HepG2 (cell line): Measurements from ENCODE around the gene DOCK1. TPM values are rescaled to one million over a fixed set of nuclear protein-coding genes. Genes with fewer than 3 reads are reported as not detected.

ENCODE experiments used
- FOXO1 ChIP-seq: sonication (generic); formaldehyde crosslinking; IDR thresholded peaks from 2 replicates; pipeline ENCODE4 v1.4.0; 2020; ENCODE audit warnings: missing genetic modification reagents
- GATAD1 ChIP-seq: IDR thresholded peaks from 2 replicates; pipeline ENCODE4 v1.6.1; 2016; ENCODE audit warnings: missing genetic modification reagents, missing compliant biosample characterization
- HNF4G ChIP-seq, 2 experiments: sonication (generic) in 1 of 2; formaldehyde crosslinking in 1 of 2; IDR thresholded peaks; 2 replicates each; pipeline versions ENCODE4 v1.4.0 to v1.6.1; 2011 to 2020; ENCODE audit warnings: borderline replicate concordance in 2 of 2, low read depth in 2 of 2, mild to moderate bottlenecking in 2 of 2, low read length in 1 of 2, missing genetic modification reagents in 1 of 2, moderate library complexity in 1 of 2
- KLF11 ChIP-seq: IDR thresholded peaks from 2 replicates; pipeline ENCODE4 v1.6.1; 2016; ENCODE audit warnings: missing compliant biosample characterization
- MED1 ChIP-seq: sonication (generic); formaldehyde crosslinking; IDR thresholded peaks from 2 replicates; pipeline ENCODE4 v1.4.0; 2020; ENCODE audit warnings: missing genetic modification reagents
- PHF5A ChIP-seq: IDR thresholded peaks from one replicate; pipeline ENCODE4 v1.6.1; 2018; ENCODE audit warnings: low read depth, missing genetic modification reagents; ENCODE audit not compliant: unreplicated experiment
- POLR2A ChIP-seq, 2 experiments: IDR thresholded peaks; 2 replicates each; pipeline ENCODE4 v1.6.1; 2011; ENCODE audit warnings: low read depth in 2 of 2, low read length in 2 of 2, mild to moderate bottlenecking in 1 of 2, moderate library complexity in 1 of 2; ENCODE audit not compliant: insufficient read depth in 1 of 2
- RARA ChIP-seq: IDR thresholded peaks from 2 replicates; pipeline ENCODE4 v1.6.1; 2016; ENCODE audit warnings: missing genetic modification reagents, missing compliant biosample characterization
- RARG ChIP-seq: sonication (generic); formaldehyde crosslinking; IDR thresholded peaks from 2 replicates; pipeline ENCODE4 v1.4.0; 2020; ENCODE audit warnings: low read depth, mild to moderate bottlenecking, missing genetic modification reagents
- SAP130 ChIP-seq: IDR thresholded peaks from 2 replicates; pipeline ENCODE4 v1.6.1; 2016; ENCODE audit warnings: low read depth
- SOX5 ChIP-seq: IDR thresholded peaks from 2 replicates; pipeline ENCODE4 v1.6.1; 2016; ENCODE audit warnings: borderline replicate concordance
- THAP11 ChIP-seq: IDR thresholded peaks from 2 replicates; pipeline ENCODE4 v1.6.1; 2016; ENCODE audit warnings: missing biosample characterization, missing genetic modification reagents
- YEATS2 ChIP-seq: sonication (generic); formaldehyde crosslinking; IDR thresholded peaks from 2 replicates; pipeline ENCODE4 v1.4.0; 2020; ENCODE audit warnings: missing genetic modification reagents, borderline replicate concordance
- ZMYM4 ChIP-seq: sonication (generic); formaldehyde crosslinking; IDR thresholded peaks from 2 replicates; pipeline ENCODE4 v1.8.1; 2023; ENCODE audit warnings: mild to moderate bottlenecking, missing genetic modification reagents
- ZNF30 ChIP-seq: sonication (generic); formaldehyde crosslinking; IDR thresholded peaks from 2 replicates; pipeline ENCODE4 v1.5.0; 2020; ENCODE audit warnings: mild to moderate bottlenecking, missing genetic modification reagents
- ZNF331 ChIP-seq: sonication (generic); formaldehyde crosslinking; IDR thresholded peaks from 2 replicates; pipeline ENCODE4 v1.4.0; 2020; ENCODE audit warnings: missing genetic modification reagents
- ZNF549 ChIP-seq: sonication (generic); formaldehyde crosslinking; IDR thresholded peaks from 2 replicates; pipeline ENCODE4 v1.5.0; 2020; ENCODE audit warnings: missing genetic modification reagents
- ZNF709 ChIP-seq: sonication (generic); formaldehyde crosslinking; IDR thresholded peaks from 2 replicates; pipeline ENCODE4 v1.5.0; 2020; ENCODE audit warnings: mild to moderate bottlenecking, missing genetic modification reagents
- polyA plus RNA-seq, 8 experiments: library from polyadenylated mRNA; depleted of rRNA in 3 of 8; stranded (reverse) in 7 of 8; unstranded in 1 of 8; fragments of >200 nt; fragmentation: Illumina TruSeq in 4 of 8; extraction: Trizol in 4 of 8; gene quantifications; 2 replicates each; pipeline versions ENCODE4 v1.2.1 to v1.2.3, GENCODE V29; 2011 to 2016; ENCODE audit warnings: low read depth in 4 of 8, missing spikeins in 1 of 8, mixed read lengths in 1 of 8; ENCODE audit not compliant: insufficient read depth in 1 of 8
- total RNA-seq, 5 experiments: library from RNA; depleted of rRNA; stranded (reverse); fragments of >200 nt; fragmentation: Illumina TruSeq; extraction: Trizol; gene quantifications; 2 replicates each; pipeline ENCODE4 v1.2.3, GENCODE V29; 2016; ENCODE audit warnings: low read depth in 1 of 5
- TF ChIP-seq, protein P1 (sequence below): sonication (generic); formaldehyde crosslinking; IDR thresholded peaks from 2 replicates; pipeline ENCODE4 v1.4.0; 2020; ENCODE audit warnings: missing genetic modification reagents
- TF ChIP-seq, protein P2 (sequence below): sonication (generic); formaldehyde crosslinking; IDR thresholded peaks from 2 replicates; pipeline ENCODE4 v1.4.0; 2020; ENCODE audit warnings: missing genetic modification reagents, borderline replicate concordance
- TF ChIP-seq, protein P3 (sequence below): IDR thresholded peaks from 2 replicates; pipeline ENCODE4 v1.6.1; 2016; ENCODE audit warnings: missing compliant biosample characterization, missing genetic modification reagents, borderline replicate concordance
- TF ChIP-seq, protein P4 (sequence below): IDR thresholded peaks from 2 replicates; pipeline ENCODE4 v1.4.0; 2020; ENCODE audit warnings: mild to moderate bottlenecking, missing genetic modification reagents

The DOCK1 gene
- total and polyA plus RNA-seq, 2 of the 13 experiments (the other 11 are each of a cell fraction or from before 2014, with no cell fraction given) = 8.3 to 25.5 TPM

DNA sequence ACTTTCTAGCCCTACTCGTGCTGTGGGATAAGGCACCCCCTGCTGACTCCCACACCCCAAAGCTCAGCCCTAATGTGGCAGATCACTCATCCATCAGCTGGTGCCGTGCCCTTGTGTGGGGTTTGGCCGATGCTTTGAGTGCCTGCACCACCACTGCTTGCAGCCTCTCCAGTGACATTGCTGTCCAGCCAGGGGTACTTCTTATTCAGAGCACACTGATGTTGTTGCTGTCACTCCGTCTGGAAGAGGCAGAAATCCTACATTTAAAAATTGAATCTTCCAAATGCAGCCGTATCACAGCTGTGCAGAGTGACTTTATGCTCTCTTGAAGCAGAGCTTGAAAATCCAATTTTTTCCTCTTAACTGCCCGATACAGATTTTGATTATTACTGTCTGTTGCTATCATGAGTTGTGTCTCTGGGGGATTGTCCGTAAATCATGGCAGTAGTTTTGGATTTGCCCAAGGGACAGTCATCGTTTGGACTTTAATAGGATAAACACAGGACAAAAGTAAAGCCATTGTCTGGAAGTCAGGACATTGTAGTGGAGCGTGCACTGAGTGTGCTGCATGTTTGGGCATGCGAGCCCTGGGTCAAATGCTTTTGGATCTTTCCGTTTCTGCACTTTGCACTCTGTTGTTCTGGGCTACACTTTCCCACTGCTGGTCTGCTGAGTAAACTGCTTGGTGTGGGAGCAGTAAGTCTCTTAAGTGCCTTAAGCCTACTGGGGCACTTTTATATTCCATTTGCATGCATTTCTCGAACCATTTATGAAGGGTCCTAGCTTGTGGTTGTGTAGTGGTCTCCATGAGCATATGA lies 128.2 kb downstream of the DOCK1 start (continued):
- TF ChIP-seq, protein P1, sequence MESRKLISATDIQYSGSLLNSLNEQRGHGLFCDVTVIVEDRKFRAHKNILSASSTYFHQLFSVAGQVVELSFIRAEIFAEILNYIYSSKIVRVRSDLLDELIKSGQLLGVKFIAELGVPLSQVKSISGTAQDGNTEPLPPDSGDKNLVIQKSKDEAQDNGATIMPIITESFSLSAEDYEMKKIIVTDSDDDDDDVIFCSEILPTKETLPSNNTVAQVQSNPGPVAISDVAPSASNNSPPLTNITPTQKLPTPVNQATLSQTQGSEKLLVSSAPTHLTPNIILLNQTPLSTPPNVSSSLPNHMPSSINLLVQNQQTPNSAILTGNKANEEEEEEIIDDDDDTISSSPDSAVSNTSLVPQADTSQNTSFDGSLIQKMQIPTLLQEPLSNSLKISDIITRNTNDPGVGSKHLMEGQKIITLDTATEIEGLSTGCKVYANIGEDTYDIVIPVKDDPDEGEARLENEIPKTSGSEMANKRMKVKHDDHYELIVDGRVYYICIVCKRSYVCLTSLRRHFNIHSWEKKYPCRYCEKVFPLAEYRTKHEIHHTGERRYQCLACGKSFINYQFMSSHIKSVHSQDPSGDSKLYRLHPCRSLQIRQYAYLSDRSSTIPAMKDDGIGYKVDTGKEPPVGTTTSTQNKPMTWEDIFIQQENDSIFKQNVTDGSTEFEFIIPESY (CRISPR knock-in tag) = peak; percentile 14; the same call in 1 of the 2 replicates
- TF ChIP-seq, protein P2, sequence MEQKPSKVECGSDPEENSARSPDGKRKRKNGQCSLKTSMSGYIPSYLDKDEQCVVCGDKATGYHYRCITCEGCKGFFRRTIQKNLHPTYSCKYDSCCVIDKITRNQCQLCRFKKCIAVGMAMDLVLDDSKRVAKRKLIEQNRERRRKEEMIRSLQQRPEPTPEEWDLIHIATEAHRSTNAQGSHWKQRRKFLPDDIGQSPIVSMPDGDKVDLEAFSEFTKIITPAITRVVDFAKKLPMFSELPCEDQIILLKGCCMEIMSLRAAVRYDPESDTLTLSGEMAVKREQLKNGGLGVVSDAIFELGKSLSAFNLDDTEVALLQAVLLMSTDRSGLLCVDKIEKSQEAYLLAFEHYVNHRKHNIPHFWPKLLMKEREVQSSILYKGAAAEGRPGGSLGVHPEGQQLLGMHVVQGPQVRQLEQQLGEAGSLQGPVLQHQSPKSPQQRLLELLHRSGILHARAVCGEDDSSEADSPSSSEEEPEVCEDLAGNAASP (CRISPR knock-in tag) = 0 out of 2 replicates have a peak, but pooled peaks have one; percentile 12
- TF ChIP-seq RARA (peak; percentile 67), YEATS2 (CRISPR knock-in tag) (peak; percentile 30; the same call in 1 of the 2 replicates), ZNF709 (CRISPR knock-in tag) (no peak), SAP130 (CRISPR knock-in tag) (peak; percentile 58; the same call in 1 of the 2 replicates), ZNF549 (CRISPR knock-in tag) (no peak), ZNF331 (CRISPR knock-in tag) (0 out of 2 replicates have a peak, but pooled peaks have one; percentile 37), SOX5 (peak; percentile 100), ZMYM4 (0 out of 2 replicates have a peak, but pooled peaks have one; percentile 43), MED1 (CRISPR knock-in tag) (peak; percentile 61), GATAD1 (CRISPR knock-in tag) (no peak), THAP11 (CRISPR knock-in tag) (peak; percentile 25; the same call in 1 of the 2 replicates), RARG (CRISPR knock-in tag) (no peak), PHF5A (CRISPR knock-in tag) (no peak), FOXO1 (peak; percentile 77), ZNF30 (no peak), POLR2A (IDR thresholded peaks at IDR 0.05; ENCODE audit: insufficient read depth in 1 of 2, low read depth in 2 of 2, low read length in 2 of 2) (peak in 1 of 2 experiments; percentile 32; a peak in 1 of 4 replicates), HNF4G (IDR thresholded peaks at IDR 0.05; ENCODE audit: borderline replicate concordance, low read depth, low read length) (peak; percentile 72; the same call in 1 of the 2 replicates), HNF4G (CRISPR knock-in tag; IDR thresholded peaks at IDR 0.05; ENCODE audit: borderline replicate concordance, low read depth) (peak; percentile 81), KLF11 (CRISPR knock-in tag) (0 out of 2 replicates have a peak, but pooled peaks have one; percentile 40)
- TF ChIP-seq, protein P3, sequence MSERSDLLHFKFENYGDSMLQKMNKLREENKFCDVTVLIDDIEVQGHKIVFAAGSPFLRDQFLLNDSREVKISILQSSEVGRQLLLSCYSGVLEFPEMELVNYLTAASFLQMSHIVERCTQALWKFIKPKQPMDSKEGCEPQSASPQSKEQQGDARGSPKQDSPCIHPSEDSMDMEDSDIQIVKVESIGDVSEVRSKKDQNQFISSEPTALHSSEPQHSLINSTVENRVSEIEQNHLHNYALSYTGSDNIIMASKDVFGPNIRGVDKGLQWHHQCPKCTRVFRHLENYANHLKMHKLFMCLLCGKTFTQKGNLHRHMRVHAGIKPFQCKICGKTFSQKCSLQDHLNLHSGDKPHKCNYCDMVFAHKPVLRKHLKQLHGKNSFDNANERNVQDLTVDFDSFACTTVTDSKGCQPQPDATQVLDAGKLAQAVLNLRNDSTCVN (CRISPR knock-in tag) = 0 out of 2 replicates have a peak, but pooled peaks have one; percentile 27
- TF ChIP-seq, protein P4, sequence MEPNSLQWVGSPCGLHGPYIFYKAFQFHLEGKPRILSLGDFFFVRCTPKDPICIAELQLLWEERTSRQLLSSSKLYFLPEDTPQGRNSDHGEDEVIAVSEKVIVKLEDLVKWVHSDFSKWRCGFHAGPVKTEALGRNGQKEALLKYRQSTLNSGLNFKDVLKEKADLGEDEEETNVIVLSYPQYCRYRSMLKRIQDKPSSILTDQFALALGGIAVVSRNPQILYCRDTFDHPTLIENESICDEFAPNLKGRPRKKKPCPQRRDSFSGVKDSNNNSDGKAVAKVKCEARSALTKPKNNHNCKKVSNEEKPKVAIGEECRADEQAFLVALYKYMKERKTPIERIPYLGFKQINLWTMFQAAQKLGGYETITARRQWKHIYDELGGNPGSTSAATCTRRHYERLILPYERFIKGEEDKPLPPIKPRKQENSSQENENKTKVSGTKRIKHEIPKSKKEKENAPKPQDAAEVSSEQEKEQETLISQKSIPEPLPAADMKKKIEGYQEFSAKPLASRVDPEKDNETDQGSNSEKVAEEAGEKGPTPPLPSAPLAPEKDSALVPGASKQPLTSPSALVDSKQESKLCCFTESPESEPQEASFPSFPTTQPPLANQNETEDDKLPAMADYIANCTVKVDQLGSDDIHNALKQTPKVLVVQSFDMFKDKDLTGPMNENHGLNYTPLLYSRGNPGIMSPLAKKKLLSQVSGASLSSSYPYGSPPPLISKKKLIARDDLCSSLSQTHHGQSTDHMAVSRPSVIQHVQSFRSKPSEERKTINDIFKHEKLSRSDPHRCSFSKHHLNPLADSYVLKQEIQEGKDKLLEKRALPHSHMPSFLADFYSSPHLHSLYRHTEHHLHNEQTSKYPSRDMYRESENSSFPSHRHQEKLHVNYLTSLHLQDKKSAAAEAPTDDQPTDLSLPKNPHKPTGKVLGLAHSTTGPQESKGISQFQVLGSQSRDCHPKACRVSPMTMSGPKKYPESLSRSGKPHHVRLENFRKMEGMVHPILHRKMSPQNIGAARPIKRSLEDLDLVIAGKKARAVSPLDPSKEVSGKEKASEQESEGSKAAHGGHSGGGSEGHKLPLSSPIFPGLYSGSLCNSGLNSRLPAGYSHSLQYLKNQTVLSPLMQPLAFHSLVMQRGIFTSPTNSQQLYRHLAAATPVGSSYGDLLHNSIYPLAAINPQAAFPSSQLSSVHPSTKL (CRISPR knock-in tag) = peak; percentile 83
